ENCODE measurements around the gene HIGD2B.
"Not testable (repeated sequence)": the region's sequence is repeated elsewhere in the genome, so short reads cannot be mapped to it uniquely, and the experiment has no call there.

The HIGD2B gene

DNA sequence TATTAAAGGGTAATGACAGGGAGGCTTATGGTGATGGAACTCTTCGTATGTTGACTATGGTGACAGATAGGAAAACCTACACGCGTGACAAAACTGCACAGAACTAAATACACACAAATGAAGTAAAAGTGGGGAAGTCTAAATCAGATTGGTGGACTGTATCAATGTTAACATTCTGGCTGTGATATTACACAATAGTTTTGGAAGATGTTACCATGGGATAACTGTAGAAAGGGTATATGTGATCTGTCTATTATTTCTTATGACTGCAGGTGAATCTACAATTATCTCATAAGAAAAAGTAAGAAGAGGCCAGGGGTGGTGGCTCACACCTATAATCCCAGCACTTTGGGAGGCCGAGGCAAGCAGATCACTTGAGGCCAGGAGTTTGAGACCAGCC lies 9.1 kb downstream of the HIGD2B start:
- no peak for DNase-seq (ENCODE audit: low spot score)
- no peak for FAIRE-seq

DNA sequence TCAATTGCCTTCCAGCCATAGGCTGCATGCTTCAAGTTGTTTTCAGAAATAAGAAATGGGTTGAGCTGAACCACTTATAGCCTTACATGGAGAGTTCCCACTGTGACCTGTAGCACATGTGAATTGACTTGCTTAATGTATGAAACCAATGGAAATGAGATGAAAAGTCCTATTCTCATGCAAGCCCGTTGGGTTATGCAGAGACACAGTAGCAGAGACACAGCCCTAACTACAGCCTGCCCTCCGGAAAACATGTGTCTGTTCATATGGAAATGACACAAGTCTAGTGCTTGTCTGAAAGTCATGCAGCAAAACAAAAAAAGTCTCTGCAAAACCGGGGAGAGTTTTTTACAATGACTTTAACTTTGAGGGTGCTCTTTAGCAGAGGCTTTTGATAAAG lies 14.5 kb downstream of the HIGD2B start:
- no peak for FAIRE-seq

DNA sequence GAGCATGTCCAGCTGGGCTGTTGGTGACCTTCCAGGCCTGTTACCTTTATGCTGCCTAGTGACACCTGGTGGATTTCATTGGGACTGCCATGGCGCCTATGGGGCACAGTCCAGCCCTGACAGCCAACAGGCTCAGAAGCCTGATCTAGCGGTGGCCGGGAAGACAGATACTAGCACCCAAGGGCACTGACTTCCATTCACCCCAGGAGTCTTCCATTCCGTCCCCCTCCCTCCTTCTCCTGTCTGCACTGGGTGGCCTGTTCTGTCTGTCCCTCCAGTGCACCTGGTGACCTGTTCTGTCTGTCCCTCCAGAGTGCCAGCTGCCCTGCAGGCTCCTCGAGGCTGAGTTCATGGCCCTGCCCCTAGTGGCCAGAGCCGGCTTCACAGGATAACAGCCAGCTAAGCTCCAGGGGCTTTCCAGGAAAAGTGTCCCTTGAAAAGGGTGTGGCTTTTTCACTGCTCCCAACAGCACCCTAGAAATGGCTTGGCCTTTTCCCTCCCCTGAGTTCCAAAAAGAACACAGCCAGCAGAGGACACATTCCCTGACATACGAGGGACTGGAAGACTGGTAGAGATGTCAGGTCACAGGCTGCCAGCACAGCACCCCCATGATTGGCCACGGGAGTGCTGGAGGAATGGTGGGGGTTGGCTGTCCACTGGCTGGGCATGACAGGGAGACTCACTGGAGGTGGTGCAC lies 15.2 kb downstream of the HIGD2B start:
- peak; percentile 52 for DNase-seq (ENCODE audit: low spot score)
- not testable (repeated sequence) for FAIRE-seq

More for the DNA sequence above, 14.5 kb downstream of the HIGD2B start:
- no peak for DNase-seq (ENCODE audit: low spot score)

DNA sequence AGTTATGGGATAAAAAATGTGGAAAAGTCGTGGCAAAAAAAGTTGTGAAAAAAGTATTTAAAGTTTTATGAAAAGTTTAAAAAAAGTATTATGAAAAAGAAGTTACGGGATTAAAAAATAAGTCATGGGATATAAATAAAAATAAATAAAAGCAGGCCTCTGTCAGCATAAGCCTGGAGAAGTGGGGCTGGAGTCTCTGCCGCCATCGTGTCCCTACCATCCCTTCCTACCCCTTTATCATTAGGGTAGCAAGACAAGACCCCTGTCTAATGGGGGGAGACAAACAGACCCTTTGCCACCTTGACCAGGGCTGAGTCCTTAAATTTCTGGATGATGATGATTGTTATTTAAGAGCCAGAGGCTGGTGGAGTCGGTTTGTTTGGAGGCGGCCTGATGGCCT lies 16.2 kb downstream of the HIGD2B start:
- DNase-seq (ENCODE audit: low spot score); FAIRE-seq: not testable (repeated sequence)

DNA sequence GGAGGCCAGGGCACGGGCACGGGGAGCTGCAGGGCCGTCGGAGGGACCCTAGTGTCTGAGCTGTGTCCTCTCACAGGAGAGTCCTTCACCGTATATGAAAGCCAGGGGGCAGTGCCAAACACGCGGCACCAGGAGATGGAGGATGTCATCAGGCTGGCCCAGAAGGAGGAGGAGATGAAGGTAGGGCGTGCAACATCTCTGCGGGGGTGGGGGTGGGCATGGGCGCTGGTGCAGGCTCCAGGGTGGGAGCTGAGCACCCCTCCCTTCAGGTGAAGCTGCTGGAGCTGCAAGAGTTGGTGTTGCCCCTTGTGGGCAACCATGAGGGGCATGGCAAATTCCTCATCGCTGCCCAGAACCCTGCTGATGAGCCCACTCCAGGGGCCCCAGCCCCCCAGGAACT lies 20.3 kb downstream of the HIGD2B start:
- not testable (repeated sequence) for DNase-seq (ENCODE audit: low spot score); FAIRE-seq

DNA sequence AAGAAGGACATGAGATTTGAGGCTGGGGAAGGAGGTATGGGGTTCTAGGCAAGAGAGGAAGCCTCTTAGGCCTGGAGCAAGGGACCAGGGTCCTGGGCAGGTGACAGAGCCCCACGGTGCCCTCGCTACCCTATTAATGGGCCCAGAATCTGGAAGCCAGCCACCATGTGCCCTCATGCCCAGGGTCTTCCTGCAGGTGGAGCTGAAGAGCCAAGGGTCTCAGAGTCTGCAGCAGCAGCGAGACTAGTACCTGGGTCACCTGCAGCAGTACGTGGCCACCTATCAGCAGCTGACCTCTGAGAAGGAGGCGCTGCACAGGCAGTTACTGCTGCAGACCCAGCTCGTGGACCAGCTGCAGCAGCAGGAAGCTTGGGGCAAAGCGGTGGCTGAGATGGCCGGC lies 22.1 kb downstream of the HIGD2B start:
- not testable (repeated sequence) for FAIRE-seq

DNA sequence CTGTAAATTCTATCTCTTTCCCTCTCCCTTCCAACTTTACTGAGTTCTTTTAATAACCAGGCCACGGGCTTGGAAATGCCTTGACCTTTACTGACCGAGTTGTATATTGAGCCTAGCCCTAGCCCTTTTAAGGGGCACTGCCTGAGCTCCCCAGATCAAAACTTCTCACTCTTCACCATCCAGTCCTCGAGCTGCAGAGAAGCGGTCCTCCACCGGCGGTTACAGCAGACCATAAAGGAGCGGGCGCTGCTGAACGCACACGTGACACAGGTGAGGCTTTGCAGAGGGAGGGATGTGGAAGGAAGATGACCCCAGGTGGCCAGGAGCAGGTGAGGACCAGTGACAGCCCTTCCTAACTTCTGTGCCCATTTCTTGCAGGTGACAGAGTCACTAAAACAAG lies 24.9 kb downstream of the HIGD2B start:
- not testable (repeated sequence) for DNase-seq (ENCODE audit: low spot score); FAIRE-seq

More for the DNA sequence above, 22.1 kb downstream of the HIGD2B start:
- DNase-seq (ENCODE audit: low spot score), result not testable (repeated sequence)

DNA sequence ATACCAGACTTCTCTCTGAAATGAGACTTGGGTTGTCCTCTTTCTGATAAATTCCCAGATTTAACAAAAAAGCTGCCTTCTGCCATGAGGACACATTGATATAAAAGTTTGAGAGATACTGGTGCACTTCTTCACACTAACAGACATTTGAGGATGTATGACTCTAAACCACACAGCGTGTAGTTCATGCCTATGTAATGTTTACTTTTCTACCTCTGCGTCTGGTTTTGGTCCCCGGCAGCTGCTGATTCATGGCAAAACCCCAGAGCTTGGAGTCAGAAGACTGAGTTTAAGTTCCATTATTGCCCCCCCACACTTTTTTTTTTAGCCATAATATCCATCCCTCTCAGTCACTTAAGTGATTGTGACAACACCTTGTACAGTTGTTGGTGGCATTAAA lies 30.0 kb downstream of the HIGD2B start:
- not testable (repeated sequence) for DNase-seq (ENCODE audit: low spot score); FAIRE-seq

DNA sequence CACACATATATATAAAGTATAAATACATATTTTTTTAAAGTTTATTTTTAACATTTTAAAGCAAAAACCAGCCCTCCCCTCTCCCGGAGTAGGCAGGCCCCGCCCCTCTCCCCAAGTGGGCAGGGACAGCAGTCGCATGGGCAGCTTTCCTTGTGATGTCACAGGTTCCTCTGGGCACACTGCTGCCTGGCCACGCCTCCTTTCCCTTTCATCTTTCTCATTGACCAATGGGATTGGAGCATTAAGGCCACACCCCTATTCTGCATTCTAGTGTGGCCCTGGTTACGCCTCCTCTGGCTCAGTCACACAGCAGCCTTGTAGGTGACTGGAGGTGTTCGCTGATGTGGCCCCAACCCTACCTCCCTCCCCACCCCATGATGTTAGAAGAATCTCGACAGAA lies 31.6 kb downstream of the HIGD2B start, which contains the start of gene GOLGA6B:
Gene GOLGA6B, plus strand, starts transcription at position 301 of the 400 bp plus-strand sequence. Its CDS starts 41 bp downstream, at position 342.
- DNase-seq (ENCODE audit: low spot score); FAIRE-seq: not testable (repeated sequence)

DNA sequence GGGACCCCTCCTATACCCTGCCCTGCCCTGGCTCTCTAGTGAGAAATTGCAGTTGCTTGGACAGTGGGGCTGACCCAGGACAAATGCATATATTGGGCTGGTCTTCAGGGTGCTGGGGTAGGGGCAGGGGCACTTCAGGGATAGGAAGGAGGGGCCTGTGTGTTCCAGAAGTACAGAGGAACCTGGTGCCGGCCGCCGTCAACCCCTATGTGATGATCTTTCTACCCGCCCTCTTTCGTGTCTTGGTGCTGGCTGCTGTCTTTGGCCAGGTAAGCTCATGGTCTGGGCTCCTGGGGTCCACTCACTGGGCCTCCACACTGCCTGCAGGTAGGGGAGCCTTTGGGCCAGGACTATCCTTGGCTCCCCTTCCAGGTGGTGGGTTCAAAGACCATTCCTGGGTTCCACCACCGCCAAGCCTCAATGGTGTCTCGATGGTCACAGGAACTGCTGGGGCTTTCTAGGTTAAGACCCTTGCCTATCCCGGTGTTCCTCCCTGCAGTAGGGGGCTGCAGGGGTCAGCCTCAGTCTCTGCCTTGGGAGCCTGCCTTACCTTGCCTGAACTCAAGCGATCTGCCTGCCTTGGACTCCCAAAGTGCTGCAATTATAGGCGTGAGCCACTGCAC lies 37.2 kb downstream of the HIGD2B start:
- DNase-seq (ENCODE audit: low spot score); FAIRE-seq: not testable (repeated sequence)

DNA sequence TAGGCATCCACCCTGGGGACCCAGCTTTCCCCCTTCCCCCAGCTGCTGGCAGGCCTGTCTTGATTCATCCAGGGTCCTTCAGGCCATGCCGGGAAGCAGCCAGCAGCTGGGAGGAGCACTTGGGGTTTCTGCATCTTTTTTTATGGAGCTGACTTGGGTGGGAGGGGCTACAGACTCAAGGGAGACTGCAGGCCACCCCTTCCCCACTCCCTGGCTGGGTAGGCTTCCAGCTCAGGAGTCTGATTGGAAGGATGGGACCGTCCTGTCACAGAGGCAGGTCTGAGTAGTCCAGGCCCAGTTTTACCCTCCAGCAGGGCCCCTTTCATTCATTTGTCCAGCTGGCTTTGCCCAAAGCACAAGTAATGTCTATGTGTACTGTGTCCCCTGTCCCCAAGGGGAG lies 43.7 kb downstream of the HIGD2B start:
- not testable (repeated sequence) for DNase-seq (ENCODE audit: low spot score); FAIRE-seq

DNA sequence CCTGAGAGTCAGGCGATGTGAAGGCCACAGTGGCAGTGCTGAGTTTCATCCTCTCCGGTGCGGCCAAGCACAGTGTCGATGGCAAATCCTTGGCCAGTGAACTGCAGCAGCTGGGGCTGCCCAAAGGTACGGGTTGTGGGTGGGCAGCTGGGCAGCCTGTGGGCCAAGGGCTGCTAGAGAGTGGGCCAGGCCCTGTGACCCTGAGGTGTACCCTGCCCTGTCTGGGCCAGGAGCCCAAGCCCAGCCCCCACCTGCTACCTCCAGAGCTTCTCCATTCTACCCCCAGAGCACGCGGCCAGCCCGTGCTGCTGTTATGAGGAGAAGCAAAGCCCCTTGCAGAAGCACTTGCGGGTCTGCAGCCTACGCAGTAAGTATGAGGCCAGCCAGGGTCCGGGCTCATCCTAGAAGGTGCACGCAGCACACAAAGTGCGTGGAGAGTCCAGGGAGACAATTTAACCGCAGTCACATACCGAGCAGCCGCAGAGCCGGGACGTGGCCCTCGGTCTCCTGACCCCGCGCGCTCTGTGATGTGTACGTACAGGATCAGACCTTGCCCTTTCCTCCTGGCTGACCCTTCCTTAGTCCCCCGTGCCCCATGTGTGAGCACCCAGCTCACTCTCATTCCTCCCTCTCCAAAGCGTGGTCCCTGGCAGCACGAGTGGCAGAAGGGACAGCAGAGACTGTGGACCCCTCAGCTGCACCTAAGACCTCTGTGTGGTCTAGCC lies 46.1 kb downstream of the HIGD2B start:
- not testable (repeated sequence) for DNase-seq (ENCODE audit: low spot score); FAIRE-seq

DNA sequence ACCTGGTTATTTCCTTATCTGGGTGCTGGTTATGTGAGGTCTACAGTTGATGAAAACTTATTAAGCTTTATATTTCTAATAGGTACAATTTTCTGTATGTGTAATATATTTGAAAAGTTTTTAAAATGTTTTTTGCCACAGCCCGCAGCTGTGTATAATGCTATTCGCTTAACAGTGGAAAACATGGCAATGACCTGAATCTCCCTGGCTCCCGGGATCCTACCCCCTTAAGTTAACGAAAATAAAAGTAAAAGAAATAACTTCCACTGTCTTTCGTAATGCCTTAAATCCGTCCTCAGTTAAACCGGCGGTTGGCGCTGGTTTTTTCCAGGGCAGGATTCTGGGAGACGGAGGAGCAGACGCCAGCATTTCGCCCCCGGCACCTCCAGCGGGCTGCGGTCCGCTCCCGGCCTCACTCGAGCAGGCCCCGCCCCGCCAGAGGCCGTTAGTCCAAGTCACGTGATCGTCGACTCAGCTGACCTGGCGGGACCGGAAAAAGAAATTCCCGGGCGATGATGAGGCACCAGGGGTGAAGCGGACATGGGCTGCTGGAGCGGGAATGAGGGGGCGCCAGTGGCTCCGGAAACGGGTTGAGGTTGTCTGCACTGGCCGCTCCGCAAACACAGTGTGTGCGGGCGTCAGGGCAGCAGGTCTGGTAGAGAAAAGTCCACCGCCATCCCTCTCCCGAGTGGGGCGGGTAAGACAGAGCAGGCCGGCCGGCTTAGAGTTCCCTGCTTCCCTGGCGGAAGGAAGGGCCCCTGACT lies 49.3 kb downstream of the HIGD2B start:
- not testable (repeated sequence) for FAIRE-seq; DNase-seq (ENCODE audit: low spot score)

DNA sequence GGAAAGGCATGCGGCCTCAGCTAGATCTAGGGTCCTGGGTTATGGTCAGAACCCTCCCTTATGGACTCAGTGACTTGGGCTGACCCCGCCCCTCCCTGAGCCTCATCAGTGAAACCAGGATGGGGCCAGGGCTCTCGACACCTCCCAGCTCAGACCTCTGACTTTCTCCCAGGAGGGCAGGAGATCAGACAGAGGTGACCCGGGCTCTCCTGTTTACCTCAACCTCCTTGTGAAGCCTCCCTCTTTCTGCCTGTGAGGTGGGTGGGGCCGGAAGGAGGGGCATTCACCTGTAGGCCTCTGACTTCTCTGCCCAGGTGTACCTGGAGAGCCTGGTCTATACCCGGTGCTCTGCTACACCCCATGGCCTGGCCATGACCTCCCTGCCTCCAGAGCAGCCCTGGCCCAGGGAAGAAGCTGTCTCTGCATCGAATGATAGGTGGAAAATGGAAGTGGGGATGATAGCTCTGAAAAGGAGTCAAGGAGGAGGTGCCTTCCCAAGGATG lies 56.9 kb downstream of the HIGD2B start:
- FAIRE-seq; DNase-seq (ENCODE audit: low spot score): not testable (repeated sequence)

DNA sequence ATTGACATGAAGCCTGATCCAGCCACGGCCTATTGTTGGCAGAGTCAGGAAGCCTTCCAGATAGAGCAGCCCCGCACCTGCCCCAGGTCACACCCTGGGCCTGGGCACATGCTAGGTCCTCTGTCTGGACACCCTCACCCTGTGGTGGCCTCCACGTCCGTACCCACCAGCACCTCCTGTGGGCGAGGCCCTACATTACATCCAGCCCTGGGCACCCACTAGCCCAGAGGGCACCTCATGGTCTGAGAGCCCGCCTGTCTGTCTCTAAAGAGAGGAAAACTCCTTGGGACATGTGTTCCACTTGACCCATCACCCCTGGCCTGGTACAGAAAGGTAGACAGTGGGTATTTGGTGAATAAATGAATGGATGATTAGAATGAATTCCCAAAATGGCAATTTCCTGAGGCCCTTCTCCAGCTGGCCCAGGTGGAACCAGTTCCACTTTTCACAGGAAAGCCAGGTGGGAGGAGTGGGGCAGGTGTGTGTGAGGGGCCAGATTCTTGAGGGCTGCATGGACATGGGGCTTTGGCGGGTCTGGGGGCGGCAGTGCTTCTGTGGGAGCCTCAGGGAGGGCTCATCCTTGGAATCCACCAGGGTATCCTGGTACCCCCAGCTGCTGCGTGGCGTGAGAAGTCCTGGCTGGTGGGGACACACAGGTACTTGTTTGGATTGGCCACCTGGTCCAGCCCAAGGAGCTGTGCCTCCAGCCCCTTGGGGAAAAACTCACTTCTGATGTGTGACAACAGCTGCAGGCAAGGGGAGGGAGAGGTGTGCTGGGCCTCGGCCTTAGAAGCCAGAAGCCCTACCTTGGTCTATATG lies 57.5 kb downstream of the HIGD2B start:
- DNase-seq (ENCODE audit: low spot score); FAIRE-seq: not testable (repeated sequence)

DNA sequence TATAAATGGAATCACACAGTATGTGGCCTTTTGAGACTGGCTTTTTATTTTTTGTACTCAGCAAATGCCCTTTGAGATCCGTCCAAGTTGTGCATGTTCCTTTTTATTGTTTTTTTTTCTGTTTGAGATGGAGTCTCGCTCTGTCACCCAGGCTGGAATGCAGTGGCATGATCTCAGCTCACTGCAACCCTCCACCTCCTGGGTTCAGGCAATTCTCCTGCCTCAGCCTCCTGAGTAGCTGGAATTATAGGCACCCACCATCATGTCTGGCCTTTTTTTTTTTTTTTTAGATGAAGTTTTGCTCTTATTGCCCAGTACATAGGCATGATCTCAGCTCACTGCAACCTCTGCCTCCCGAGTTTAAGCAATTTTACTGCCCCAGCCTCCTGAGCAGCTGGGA lies 59.8 kb downstream of the HIGD2B start:
- not testable (repeated sequence) for DNase-seq (ENCODE audit: low spot score); FAIRE-seq

Data from urothelium cell line (cell line).